IMR-90 (cell line): ENCODE results near the gene AXL. TPM values are rescaled to one million over a fixed set of nuclear protein-coding genes. Genes with fewer than 3 reads are reported as not detected.
A peak's percentile ranks its signal among the peaks of the same experiment; 100 is the strongest.

Experiments
- ATAC-seq: fragments of 200-7000 bp; cut with Tn5 transposase; 2 replicates; pipeline ENCODE4 v1.9.1; 2020; ENCODE audit warnings: low read depth, mild to moderate bottlenecking, moderate library complexity
- BruUV-seq: library from RNA; stranded (reverse); fragments of 400-500 nt; replicated peaks from 2 replicates; lab custom pipeline; 2021; lab: Mats Ljungman, UMichigan
- CTCF ChIA-PET: fragments of 300-600 bp; formaldehyde crosslinking; extraction: SDS; loops from one replicate; lab custom pipeline; 2021; ENCODE audit warnings: antibody characterized with exemption; lab: Yijun Ruan, JAX
- POLR2A ChIA-PET: fragments of 300-600 bp; sonication (Branson Sonifier 250); formaldehyde crosslinking; loops from one replicate; lab custom pipeline; 2022; ENCODE audit warnings: antibody characterized with exemption; ENCODE audit not compliant: unreplicated experiment; lab: Charles Lee
- DNase-seq: peaks from one replicate; pipeline ENCODE4 v3.0.0; 2013
- H2AFZ ChIP-seq: replicated peaks from 2 replicates; pipeline ENCODE3; 2013; ENCODE audit warnings: low read length, mild to moderate bottlenecking; ENCODE audit not compliant: poor library complexity
- H2AK5ac ChIP-seq: 2 replicates; pipeline ENCODE4 v1.6.1; 2013; ENCODE audit warnings: low read depth, low read length, inconsistent platforms
- H2AK9ac ChIP-seq: replicated peaks from 2 replicates; pipeline ENCODE3; 2013; ENCODE audit warnings: mild to moderate bottlenecking, low read depth, low read length, moderate library complexity; ENCODE audit not compliant: poor library complexity
- H2BK120ac ChIP-seq: 2 replicates; pipeline ENCODE4 v1.6.1; 2013; ENCODE audit warnings: low read depth, low read length, inconsistent platforms
- H2BK15ac ChIP-seq: 3 replicates; pipeline ENCODE4 v1.6.1; 2013; ENCODE audit warnings: low read depth, low read length, inconsistent platforms
- H2BK20ac ChIP-seq: 2 replicates; pipeline ENCODE4 v1.6.1; 2013; ENCODE audit warnings: low read depth, mild to moderate bottlenecking, inconsistent platforms, low read length, moderate library complexity
- H2BK5ac ChIP-seq: 2 replicates; pipeline ENCODE4 v1.6.1; 2013; ENCODE audit warnings: mild to moderate bottlenecking, low read depth, low read length, inconsistent platforms; ENCODE audit not compliant: poor library complexity, severe bottlenecking
- H3K14ac ChIP-seq: replicated peaks from 2 replicates; pipeline ENCODE4 v1.6.1; 2013; ENCODE audit warnings: low read depth, low read length, inconsistent platforms
- H3K18ac ChIP-seq: 2 replicates; pipeline ENCODE4 v1.6.1; 2013; ENCODE audit warnings: low read depth, low read length, control low read depth
- H3K23ac ChIP-seq: 2 replicates; pipeline ENCODE4 v1.6.1; 2013; ENCODE audit warnings: low read depth, low read length, inconsistent platforms
- H3K27ac ChIP-seq: 2 replicates; pipeline ENCODE4 v1.5.1; 2013; ENCODE audit warnings: mild to moderate bottlenecking, control low read depth, low read length; ENCODE audit not compliant: insufficient read depth
- H3K27me3 ChIP-seq: 2 replicates; pipeline ENCODE4 v1.6.1; 2013; ENCODE audit warnings: low read length; ENCODE audit not compliant: control insufficient read depth, insufficient read depth
- H3K36me3 ChIP-seq: 2 replicates; pipeline ENCODE4 v1.6.1; 2013; ENCODE audit warnings: low read length, mixed read lengths; ENCODE audit not compliant: control insufficient read depth, insufficient read depth
- H3K4ac ChIP-seq: 2 replicates; pipeline ENCODE4 v1.6.1; 2013; ENCODE audit warnings: low read depth, low read length, inconsistent platforms
- H3K4me1 ChIP-seq: 2 replicates; pipeline ENCODE4 v1.6.1; 2013; ENCODE audit warnings: low read length, mixed read lengths; ENCODE audit not compliant: control insufficient read depth, insufficient read depth
- H3K4me2 ChIP-seq: 2 replicates; pipeline ENCODE4 v1.6.1; 2013; ENCODE audit warnings: low read depth, mild to moderate bottlenecking, control low read depth, low read length, moderate library complexity
- H3K4me3 ChIP-seq: 2 replicates; pipeline ENCODE4 v1.5.1; 2013; ENCODE audit warnings: low read depth, mild to moderate bottlenecking, control low read depth, low read length, moderate library complexity; ENCODE audit not compliant: insufficient read depth
- H3K56ac ChIP-seq: 2 replicates; pipeline ENCODE4 v1.6.1; 2013; ENCODE audit warnings: low read length, inconsistent platforms; ENCODE audit not compliant: insufficient read depth; ENCODE audit errors: extremely low read depth
- H3K79me1 ChIP-seq, 2 experiments: 2 replicates each; pipeline ENCODE4 v1.6.1; 2013; ENCODE audit warnings: low read length in 2 of 2, inconsistent platforms in 1 of 2, low read depth in 1 of 2
- H3K9ac ChIP-seq: 2 replicates; pipeline ENCODE4 v1.6.1; 2013; ENCODE audit warnings: low read depth, low read length, control low read depth
- H3K9me1 ChIP-seq: 2 replicates; pipeline ENCODE4 v1.6.1; 2013; ENCODE audit warnings: low read length, inconsistent platforms; ENCODE audit not compliant: insufficient read depth
- H3K9me3 ChIP-seq: 2 replicates; pipeline ENCODE4 v1.6.1; 2013; ENCODE audit warnings: low read length; ENCODE audit not compliant: control insufficient read depth, insufficient read depth
- H4K20me1 ChIP-seq: 2 replicates; pipeline ENCODE4 v1.6.1; 2013; ENCODE audit warnings: low read length, inconsistent platforms; ENCODE audit not compliant: insufficient read depth
- H4K5ac ChIP-seq: 2 replicates; pipeline ENCODE4 v1.6.1; 2013; ENCODE audit warnings: mild to moderate bottlenecking, low read depth, low read length, control low read depth
- H4K8ac ChIP-seq, 2 experiments: 2 replicates each; pipeline ENCODE4 v1.6.1; 2013; ENCODE audit warnings: low read depth in 2 of 2, low read length in 2 of 2, control low read depth in 1 of 2, inconsistent platforms in 1 of 2
- H4K91ac ChIP-seq: 2 replicates; pipeline ENCODE4 v1.6.1; 2013; ENCODE audit warnings: low read depth, low read length, inconsistent platforms; ENCODE audit not compliant: insufficient read depth
- CHD1 ChIP-seq: IDR thresholded peaks from 2 replicates; pipeline ENCODE4 v1.6.1; 2012; ENCODE audit warnings: low read depth, low read length, improper control_type of control experiment
- CTCF ChIP-seq: conservative IDR thresholded peaks from 2 replicates; pipeline ENCODE4 v1.5.1; 2012; ENCODE audit warnings: mild to moderate bottlenecking, low read depth, low read length, improper control_type of control experiment
- ELK1 ChIP-seq: fragments of 150-350 bp; IDR thresholded peaks from 2 replicates; pipeline ENCODE4 v1.6.1; 2016; ENCODE audit warnings: low read depth, mild to moderate bottlenecking, low read length, moderate library complexity, borderline replicate concordance
- MAZ ChIP-seq: IDR thresholded peaks from 2 replicates; pipeline ENCODE4 v1.6.1; 2012; ENCODE audit warnings: low read depth, mild to moderate bottlenecking, low read length, improper control_type of control experiment, moderate library complexity, borderline replicate concordance
- MXI1 ChIP-seq: IDR thresholded peaks from 2 replicates; pipeline ENCODE4 v1.6.1; 2012; ENCODE audit warnings: low read depth, mild to moderate bottlenecking, low read length, moderate library complexity, borderline replicate concordance
- NFE2L2 ChIP-seq: fragments of 150-350 bp; IDR thresholded peaks from 2 replicates; pipeline ENCODE4 v1.6.1; 2016; ENCODE audit warnings: low read depth, mild to moderate bottlenecking, low read length
- RAD21 ChIP-seq: IDR thresholded peaks from 2 replicates; pipeline ENCODE4 v1.6.1; 2012; ENCODE audit warnings: low read length, improper control_type of control experiment
- RCOR1 ChIP-seq: IDR thresholded peaks from 2 replicates; pipeline ENCODE4 v1.6.1; 2012; ENCODE audit warnings: mild to moderate bottlenecking, low read length, improper control_type of control experiment; ENCODE audit not compliant: insufficient replicate concordance
- RFX5 ChIP-seq: IDR thresholded peaks from 2 replicates; pipeline ENCODE4 v1.8.0; 2012; ENCODE audit warnings: low read depth, mild to moderate bottlenecking, low read length, moderate library complexity
- USF2 ChIP-seq: fragments of 150-350 bp; IDR thresholded peaks from 2 replicates; pipeline ENCODE4 v1.6.1; 2017; ENCODE audit warnings: mild to moderate bottlenecking, antibody characterized with exemption, low read length, low read depth
- WGBS, 2 experiments: methylation state at CpG; one replicate each; pipeline versions ENCODE4 v1.1.5 to v1.1.7; 2013; ENCODE audit warnings: missing lambda C conversion rate in 2 of 2; ENCODE audit not compliant: insufficient read length in 1 of 2; ENCODE audit errors: extremely low coverage in 2 of 2; 5-methylcytosine and 5-hydroxymethylcytosine counted together
- dilution Hi-C: fragments of 300-500 bp; cut with HindIII; formaldehyde crosslinking; loops from one replicate; pipeline ENCODE4 v1.14.3; 2018; ENCODE audit warnings: low sequenced_read_pairs; ENCODE audit not compliant: unreplicated experiment
- in situ Hi-C: fragments of 300-500 bp; cut with MboI; formaldehyde crosslinking; loops from 3 replicates; pipeline ENCODE4 v1.14.3; 2019; ENCODE audit warnings: low sequenced_read_pairs, inconsistent platforms, mixed read lengths
- intact Hi-C: fragments of 100-400 bp; cut with micrococcal nuclease; formaldehyde crosslinking; loops from 2 replicates; pipeline ENCODE4 v1.10.0; 2022
- polyA plus RNA-seq, 3 experiments: library from polyadenylated mRNA; depleted of rRNA; stranded (reverse); fragments of >200 nt; gene quantifications; 2 replicates each; pipeline ENCODE4 v1.2.3, GENCODE V29; 2012; ENCODE audit warnings: low replicate concordance in 1 of 3
- total RNA-seq: library from RNA; depleted of rRNA; stranded (reverse); fragments of >200 nt; gene quantifications from 2 replicates; pipeline ENCODE4 v1.2.3, GENCODE V29; 2012

Gene AXL
- total and polyA plus RNA-seq, 2 of the 4 experiments (the other 2 are of a cell fraction), result 212 to 466 TPM

GRCh38 chr19:41310033-41310831 is 91.2 kb downstream of the AXL start, which contains the start of gene CCDC97 (continued):
- TF ChIP-seq RFX5, result no peak
- no peak for TF ChIP-seq RAD21
- peak; percentile 35; the same call in 1 of the 2 replicates for TF ChIP-seq CHD1

GRCh38 chr19:41311072-41311471 is 92.0 kb downstream of the AXL start:
- peaks cover 21 to 58% of the 10 kb centered on the region in 2 experiments for H3K79me1 ChIP-seq
- in situ Hi-C loops, result no loop called here
- H3K4me3 ChIP-seq, result peak overlapping the region; percentile 72
- H3K27me3 ChIP-seq, result no peaks in the 10 kb centered on the region
- H4K8ac ChIP-seq, result peak overlapping the region in 1 of 2 experiments; percentile 98; a peak in 1 of 4 replicates
- peaks cover 26% of the 10 kb centered on the region; the same call in 1 of the 2 replicates for H4K20me1 ChIP-seq
- ChIA-PET POLR2A (no interaction called here), CTCF (interaction anchor here (0.6 to 1.1 kb wide), 2 partner anchors 11 to 42 kb away, joined by 3 to 4 read pairs; no protein-coding TSS in a partner anchor)
- ATAC-seq, result peak; percentile 1; the same call in 1 of the 2 replicates
- no peak overlapping the region for H2BK20ac ChIP-seq
- DNase-seq, result no peak
- H4K91ac ChIP-seq, result peak overlapping the region; percentile 73; the same call in 1 of the 2 replicates
- no peak overlapping the region for H2AK9ac ChIP-seq
- peaks cover 7% of the 10 kb centered on the region for H3K4me1 ChIP-seq
- H3K23ac ChIP-seq, result no peak overlapping the region
- peaks cover 31% of the 10 kb centered on the region for H3K36me3 ChIP-seq
- no peak overlapping the region for H2AK5ac ChIP-seq
- intact Hi-C loops, result loop anchor here (5.0 kb wide), 1 partner anchor 94 kb away; the partner anchor contains the start of gene AXL
- no peak overlapping the region for H3K56ac ChIP-seq
- no peaks in the 10 kb centered on the region for H3K9me3 ChIP-seq
- H2AFZ ChIP-seq, result no peak overlapping the region
- H3K14ac ChIP-seq, result no peak overlapping the region
- dilution Hi-C loops, result no loop called here
- no peak overlapping the region for H3K18ac ChIP-seq
- H2BK120ac ChIP-seq, result no peak overlapping the region
- peak overlapping the region; percentile 92 for H2BK5ac ChIP-seq
- 0 out of 2 replicates have a peak overlapping the region, but pooled peaks have one; percentile 91 for H3K4ac ChIP-seq
- WGBS, 2 experiments, result 80% methylated on average over 1 of the region's 5 CpGs; no CpG with 5 or more reads in 1 of the 2 experiments
- H3K4me2 ChIP-seq, result peak overlapping the region; percentile 96
- no TSS peak for BruUV-seq
- H3K9ac ChIP-seq, result peak overlapping the region; percentile 100
- H2BK15ac ChIP-seq, result no peak overlapping the region
- no peaks in the 10 kb centered on the region; the same call in none of the 2 replicates for H3K9me1 ChIP-seq
- H3K27ac ChIP-seq, result peak overlapping the region; percentile 96; the same call in 1 of the 2 replicates
- no peak overlapping the region for H4K5ac ChIP-seq
- TF ChIP-seq NFE2L2, result no peak
- no peak for TF ChIP-seq CTCF
- TF ChIP-seq RFX5, result no peak
- TF ChIP-seq ELK1, result no peak
- no peak for TF ChIP-seq MAZ
- no peak for TF ChIP-seq MXI1
- TF ChIP-seq RCOR1, result no peak
- TF ChIP-seq USF2, result no peak
